GM19238 (cell line): ENCODE measurements around the gene MTX1.
"Not testable (repeated sequence)": the region's sequence is repeated elsewhere in the genome, so short reads cannot be mapped to it uniquely, and the experiment has no call there.

Experiments
- DNase-seq: peaks from one replicate; pipeline ENCODE4 v3.0.0; 2011; ENCODE audit warnings: low spot score; ENCODE audit not compliant: insufficient read length

MTX1 gene

GRCh38 chr1:155188268-155188667 lies 20.2 kb upstream of the MTX1 start:
- DNase-seq: no peak

- DNase-seq: not testable (repeated sequence)
Observed at GRCh38 chr1:155189926-155190325, 18.6 kb upstream of the MTX1 start.

- DNase-seq: no peak
Observed at GRCh38 chr1:155191904-155192303, 16.6 kb upstream of the MTX1 start.

GRCh38 chr1:155192346-155193274 lies 15.9 kb upstream of the MTX1 start:
- DNase-seq: no peak

GRCh38 chr1:155193275-155193990 lies 15.1 kb upstream of the MTX1 start:
- DNase-seq: peak; percentile 95

- DNase-seq: not testable (repeated sequence)
Observed at GRCh38 chr1:155193991-155194240, 14.6 kb upstream of the MTX1 start.

- DNase-seq: no peak
Observed at GRCh38 chr1:155195201-155196102, 13.0 kb upstream of the MTX1 start.

GRCh38 chr1:155196103-155196892 lies 12.2 kb upstream of the MTX1 start:
- no peak for DNase-seq

- no peak for DNase-seq
Observed at GRCh38 chr1:155196893-155197638, 11.4 kb upstream of the MTX1 start.

- DNase-seq: no peak
Observed at GRCh38 chr1:155197901-155198546, 10.5 kb upstream of the MTX1 start.

GRCh38 chr1:155198547-155198906 lies 10.0 kb upstream of the MTX1 start:
- no peak for DNase-seq

- no peak for DNase-seq
Observed at GRCh38 chr1:155199792-155200191, 8.7 kb upstream of the MTX1 start.

GRCh38 chr1:155200920-155201319 lies 7.6 kb upstream of the MTX1 start:
- no peak for DNase-seq

- DNase-seq: no peak
Observed at GRCh38 chr1:155202198-155202597, 6.3 kb upstream of the MTX1 start.

- no peak for DNase-seq
Observed at GRCh38 chr1:155202731-155203515, 5.6 kb upstream of the MTX1 start.

GRCh38 chr1:155205035-155205434 lies 3.5 kb upstream of the MTX1 start:
- DNase-seq: no peak

- no peak for DNase-seq
Observed at GRCh38 chr1:155205969-155206593, 2.4 kb upstream of the MTX1 start.
